Measurements from ENCODE around the gene SNX1.

The SNX1 gene

GRCh38 chr15:64152507-64153387 is 57.0 kb downstream of the SNX1 start:
- FAIRE-seq, result peak; percentile 21
- no peak for DNase-seq (ENCODE audit: insufficient read length)
- TF ChIP-seq TAF1 (IDR thresholded peaks at IDR 0.05; ENCODE audit: borderline replicate concordance, low read depth, low read length) (no peak), POLR2AphosphoS5 (IDR thresholded peaks at IDR 0.05; ENCODE audit: low read depth, low read length) (no peak), POLR2A (IDR thresholded peaks at IDR 0.05; ENCODE audit: low read depth, low read length) (peak; percentile 36; the same call in 1 of the 2 replicates)

GRCh38 chr15:64153480-64154367 is 57.9 kb downstream of the SNX1 start:
- FAIRE-seq, result peak; percentile 89
- TF ChIP-seq TAF1 (IDR thresholded peaks at IDR 0.05; ENCODE audit: borderline replicate concordance, low read depth, low read length) (no peak), POLR2AphosphoS5 (IDR thresholded peaks at IDR 0.05; ENCODE audit: low read depth, low read length) (peak; percentile 48; the same call in 1 of the 2 replicates)
- DNase-seq (ENCODE audit: insufficient read length), result peak; percentile 89

- no peak for FAIRE-seq
- TF ChIP-seq POLR2AphosphoS5 (IDR thresholded peaks at IDR 0.05; ENCODE audit: low read depth, low read length) (peak; percentile 75), POLR2A (IDR thresholded peaks at IDR 0.05; ENCODE audit: low read depth, low read length) (no peak; the same call in 1 of the 2 replicates)
Observed at GRCh38 chr15:64155802-64156651, 60.2 kb downstream of the SNX1 start.

GRCh38 chr15:64156652-64157331 is 61.0 kb downstream of the SNX1 start:
- DNase-seq (ENCODE audit: insufficient read length) (no peak), FAIRE-seq (no peak)
- TF ChIP-seq POLR2A (IDR thresholded peaks at IDR 0.05; ENCODE audit: low read depth, low read length) (peak; percentile 53), TAF1 (IDR thresholded peaks at IDR 0.05; ENCODE audit: borderline replicate concordance, low read depth, low read length) (no peak)

More at GRCh38 chr15:64155802-64156651, 60.2 kb downstream of the SNX1 start:
- no peak for DNase-seq (ENCODE audit: insufficient read length)

- TF ChIP-seq POLR2A (IDR thresholded peaks at IDR 0.05; ENCODE audit: low read depth, low read length), result no peak; the same call in 1 of the 2 replicates
- TF ChIP-seq POLR2AphosphoS5 (IDR thresholded peaks at IDR 0.05; ENCODE audit: low read depth, low read length), result no peak; the same call in 1 of the 2 replicates
- TF ChIP-seq TAF1 (IDR thresholded peaks at IDR 0.05; ENCODE audit: borderline replicate concordance, low read depth, low read length), result no peak
- no peak for FAIRE-seq
- no peak for DNase-seq (ENCODE audit: insufficient read length)
Observed at GRCh38 chr15:64157599-64158125, 61.9 kb downstream of the SNX1 start.

GRCh38 chr15:64158363-64159134 is 62.8 kb downstream of the SNX1 start:
- TF ChIP-seq POLR2AphosphoS5 (IDR thresholded peaks at IDR 0.05; ENCODE audit: low read depth, low read length) (0 out of 2 replicates have a peak, but pooled peaks have one; percentile 58), TAF1 (IDR thresholded peaks at IDR 0.05; ENCODE audit: borderline replicate concordance, low read depth, low read length) (no peak)
- no peak for FAIRE-seq

GRCh38 chr15:64161688-64162477 is 66.1 kb downstream of the SNX1 start:
- DNase-seq (ENCODE audit: insufficient read length) (no peak), FAIRE-seq (no peak)
- TF ChIP-seq POLR2AphosphoS5 (IDR thresholded peaks at IDR 0.05; ENCODE audit: low read depth, low read length), result no peak
- no peak for TF ChIP-seq POLR2A (IDR thresholded peaks at IDR 0.05; ENCODE audit: low read depth, low read length)
- TF ChIP-seq TAF1 (IDR thresholded peaks at IDR 0.05; ENCODE audit: borderline replicate concordance, low read depth, low read length), result no peak

More at GRCh38 chr15:64158363-64159134, 62.8 kb downstream of the SNX1 start:
- no peak for DNase-seq (ENCODE audit: insufficient read length)

- DNase-seq (ENCODE audit: insufficient read length) (no peak), FAIRE-seq (no peak)
- no peak for TF ChIP-seq TAF1 (IDR thresholded peaks at IDR 0.05; ENCODE audit: borderline replicate concordance, low read depth, low read length)
- no peak for TF ChIP-seq POLR2A (IDR thresholded peaks at IDR 0.05; ENCODE audit: low read depth, low read length)
- TF ChIP-seq POLR2AphosphoS5 (IDR thresholded peaks at IDR 0.05; ENCODE audit: low read depth, low read length), result no peak
Observed at GRCh38 chr15:64162478-64162868, 66.7 kb downstream of the SNX1 start.

Measured in GM12892 (cell line).